Measurements from ENCODE around the gene FOXI1. TPM values are rescaled to one million over a fixed set of nuclear protein-coding genes. Genes with fewer than 3 reads are reported as not detected.

FOXI1 gene
- total RNA-seq (2016; rRNA removed; fragmentation: Illumina TruSeq; extraction: Trizol) (not detected in 2 replicates), polyA plus RNA-seq (2011; rRNA removed) (not detected in 2 replicates), polyA minus RNA-seq (2011; rRNA and poly(A)+ RNA removed; ENCODE audit: low replicate concordance) (not detected in 2 replicates), Bru-seq, nascent RNA (not detected), BruChase-seq, experiment 1, labeled RNA remaining after a 6-hour chase (not detected), BruChase-seq, experiment 2, labeled RNA remaining after a 2-hour chase (not detected)
- not detected in 2 replicates for total RNA-seq (2016; cell fraction: cytosol; rRNA removed; fragmentation: Illumina TruSeq; extraction: Trizol; ENCODE audit: low read depth)
- not detected in 2 replicates for total RNA-seq (2016; cell fraction: insoluble cytoplasmic fraction; rRNA removed; fragmentation: Illumina TruSeq; extraction: Trizol)
- not detected in 2 replicates for total RNA-seq (2016; cell fraction: membrane; rRNA removed; fragmentation: Illumina TruSeq; extraction: Trizol)
- total RNA-seq (2016; cell fraction: nucleus; rRNA removed; fragmentation: Illumina TruSeq; extraction: Trizol): not detected in 2 replicates
- not detected in 2 replicates for polyA plus RNA-seq (2011; cell fraction: cytosol; rRNA removed)
- not detected in 2 replicates for polyA plus RNA-seq (2011; cell fraction: nucleus; rRNA removed)
- polyA plus RNA-seq (2012): not detected in 2 replicates
- polyA plus RNA-seq (2016; cell fraction: cytosol; fragmentation: Illumina TruSeq; extraction: Trizol; ENCODE audit: low read depth): not detected in 2 replicates
- polyA plus RNA-seq (2016; cell fraction: insoluble cytoplasmic fraction; fragmentation: Illumina TruSeq; extraction: Trizol; ENCODE audit: low read depth): not detected in 2 replicates
- polyA plus RNA-seq (2016; cell fraction: membrane; fragmentation: Illumina TruSeq; extraction: Trizol; ENCODE audit: low read depth): not detected in 2 replicates
- polyA plus RNA-seq (2016; cell fraction: nucleus; fragmentation: Illumina TruSeq; extraction: Trizol; ENCODE audit: insufficient read depth, low read depth): not detected in 2 replicates
- polyA minus RNA-seq (2011; cell fraction: cytosol; rRNA and poly(A)+ RNA removed): not detected in 2 replicates
- not detected in 2 replicates for polyA minus RNA-seq (2011; cell fraction: nucleus; rRNA and poly(A)+ RNA removed)
- long read RNA-seq, experiment 1: 0 reads
- long read RNA-seq, experiment 2: 0 reads

GRCh38 chr5:170105642-170106611, at the start of gene FOXI1:
Gene FOXI1 (plus strand): TSS chr5:170105897. CDS start chr5:170105958, 61 bp downstream.
- in situ Hi-C loops (cut with HindIII; ENCODE audit: extremely low pct_ligation_motif_present, low pct_unique_long_range_greater_than_20kb) (no loop called here), intact Hi-C loops (cut with micrococcal nuclease; ENCODE audit: unreplicated experiment) (no loop called here)
- Histone ChIP-seq H3K27me3 (ENCODE audit: control insufficient read depth in 1 of 2, insufficient read depth in 2 of 2, low read length in 2 of 2) (peaks cover 0 to 6% of the 10 kb centered on the region in 2 experiments; a peak in 3 of 5 replicates), H3K79me2 (ENCODE audit: insufficient read depth, low read length) (no peaks in the 10 kb centered on the region), H3K9ac (ENCODE audit: insufficient read depth, low read depth, low read length) (no peak within 1 kb of the TSS), H3K4me2 (ENCODE audit: low read depth, low read length) (no peak within 1 kb of the TSS), H3K36me3 (replicated peaks in 1 of 2; ENCODE audit: control insufficient read depth in 1 of 2, insufficient read depth in 2 of 2, low read length in 2 of 2) (no peaks in the 10 kb centered on the region), H3K4me3 (replicated peaks in 1 of 3; ENCODE audit: insufficient read depth in 1 of 3, low read depth in 2 of 3, low read length in 3 of 3) (no peak within 1 kb of the TSS), H3K9me3 (ENCODE audit: low read length) (no peaks in the 10 kb centered on the region), H2AFZ (ENCODE audit: low read length) (no peak within 1 kb of the TSS), H3K4me1 (ENCODE audit: insufficient read depth, low read length) (no peaks in the 10 kb centered on the region), H3K27ac (ENCODE audit: extremely low read length, insufficient read depth, low read length) (no peak within 1 kb of the TSS), H4K20me1 (ENCODE audit: insufficient read depth, low read length) (no peaks in the 10 kb centered on the region)
- no peak for FAIRE-seq
- DNase-seq (ENCODE audit: low spot score): no peak
- BruUV-seq (replicated peaks): no TSS peak
- TF ChIP-seq KLF16 (CRISPR knock-in tag; IDR thresholded peaks at IDR 0.05) (no peak), ZSCAN31 (CRISPR knock-in tag; IDR thresholded peaks at IDR 0.05; ENCODE audit: low read depth) (no peak), ZNF772 (CRISPR knock-in tag; IDR thresholded peaks at IDR 0.05) (no peak), ZBTB7A (CRISPR knock-in tag; IDR thresholded peaks at IDR 0.05) (no peak), KAT8 (CRISPR knock-in tag; IDR thresholded peaks at IDR 0.05) (no peak), NFE2L1 (CRISPR knock-in tag; IDR thresholded peaks at IDR 0.05; ENCODE audit: borderline replicate concordance) (no peak), FOXJ3 (CRISPR knock-in tag; IDR thresholded peaks at IDR 0.05; ENCODE audit: borderline replicate concordance) (no peak), PBX2 (CRISPR knock-in tag; IDR thresholded peaks at IDR 0.05) (no peak), HNF4G (IDR thresholded peaks at IDR 0.05; ENCODE audit: borderline replicate concordance, low read depth, low read length) (no peak), HNF4G (CRISPR knock-in tag; IDR thresholded peaks at IDR 0.05; ENCODE audit: borderline replicate concordance, low read depth) (no peak), MED8 (CRISPR knock-in tag; IDR thresholded peaks at IDR 0.05; ENCODE audit: insufficient replicate concordance) (no peak), MIXL1 (CRISPR knock-in tag; IDR thresholded peaks at IDR 0.05) (no peak), ARNTL (CRISPR knock-in tag; IDR thresholded peaks at IDR 0.05) (no peak)
- ChIA-PET POLR2A (no interaction called here), CTCF (ENCODE audit: low intra/inter-chr PET ratio, low total read pairs) (no interaction called here)
- WGBS (ENCODE audit: low lambda C conversion rate): 38% methylated on average over 30 of the region's 53 CpGs
- no peak for ATAC-seq

All from HepG2 (cell line).